K562 (cell line): Measurements from ENCODE around the gene DHX32. TPM values are rescaled to one million over a fixed set of nuclear protein-coding genes. Genes with fewer than 3 reads are reported as not detected.

Source experiments
- ATAC-seq: fragments of 200-7000 bp; cut with Tn5 transposase; 3 replicates; pipeline ENCODE4 v1.9.1; 2020; ENCODE audit warnings: moderate library complexity
- BruUV-seq: library from RNA; stranded (reverse); fragments of 400-500 nt; replicated peaks from 2 replicates; lab custom pipeline; 2021; lab: Mats Ljungman, UMichigan
- CTCF ChIA-PET: fragments of 300-600 bp; formaldehyde crosslinking; extraction: SDS; loops from one replicate; lab custom pipeline; 2021; ENCODE audit warnings: low intra/inter-chr PET ratio; lab: Yijun Ruan, JAX
- POLR2A ChIA-PET: fragments of 300-600, 350-650 bp; sonication (Branson Sonifier 250); formaldehyde crosslinking; extraction: SDS; loops from one replicate; lab custom pipeline; 2021; ENCODE audit warnings: antibody characterized with exemption, inconsistent platforms; lab: Yijun Ruan, JAX
- DNase-seq, 4 experiments: peaks; one replicate each; pipeline versions ENCODE4 v3.0.0 to v3.0.0-alpha.2; 2011 to 2018; ENCODE audit warnings: low spot score in 3 of 4, mixed read lengths in 3 of 4; ENCODE audit errors: extremely low read depth in 1 of 4
- FAIRE-seq: peaks from 2 replicates; lab custom pipeline; 2011; peaks lifted over from hg19 to GRCh38; lab: Jason Lieb, UNC
- H2AFZ ChIP-seq: 2 replicates; pipeline ENCODE4 v1.6.0; 2011; ENCODE audit warnings: low read depth, low read length, control low read depth, inconsistent platforms
- H3K27ac ChIP-seq: fragments of 200-600 bp; 3 replicates; pipeline ENCODE4 v1.8.0; 2011; ENCODE audit warnings: low read depth, mild to moderate bottlenecking, control low read depth, inconsistent platforms, low read length, moderate library complexity, mixed read lengths; ENCODE audit errors: extremely low read depth
- H3K27me3 ChIP-seq, 2 experiments: fragments of 300-600 bp in 1 of 2; 2 replicates in 1 of 2; 3 replicates in 1 of 2; pipeline versions ENCODE4 v1.6.0 to v1.8.0; 2011; ENCODE audit warnings: inconsistent platforms in 2 of 2, low read length in 2 of 2, mild to moderate bottlenecking in 1 of 2, mixed read lengths in 1 of 2, moderate library complexity in 1 of 2; ENCODE audit not compliant: control insufficient read depth in 2 of 2, insufficient read depth in 2 of 2
- H3K36me3 ChIP-seq: fragments of 300-600 bp; 3 replicates; pipeline ENCODE4 v1.8.0; 2011; ENCODE audit warnings: mild to moderate bottlenecking, low read length, inconsistent platforms; ENCODE audit not compliant: control insufficient read depth, insufficient read depth
- H3K4me1 ChIP-seq, 2 experiments: fragments of 200-600 bp in 1 of 2; replicated peaks in 1 of 2; 2 replicates in 1 of 2; 3 replicates in 1 of 2; pipeline versions ENCODE4 v1.5.1 to v1.8.0; 2011; ENCODE audit warnings: inconsistent platforms in 2 of 2, low read length in 2 of 2, mild to moderate bottlenecking in 1 of 2, mixed read lengths in 1 of 2, moderate library complexity in 1 of 2; ENCODE audit not compliant: control insufficient read depth in 2 of 2, insufficient read depth in 2 of 2
- H3K4me2 ChIP-seq: 2 replicates; pipeline ENCODE4 v1.6.1; 2011; ENCODE audit warnings: low read length, control low read depth, inconsistent platforms, mixed read lengths; ENCODE audit not compliant: insufficient read depth
- H3K4me3 ChIP-seq: fragments of 200-600 bp; sonication (generic), shearing (Covaris generic); 2 replicates; pipeline ENCODE4 v1.5.1; 2016; ENCODE audit warnings: control low read depth, inconsistent platforms
- H3K79me2 ChIP-seq: fragments of 200-600 bp; 3 replicates; pipeline ENCODE4 v1.8.0; 2011; ENCODE audit warnings: low read length, inconsistent platforms; ENCODE audit not compliant: control insufficient read depth, insufficient read depth
- H3K9ac ChIP-seq, 2 experiments: 2 replicates each; pipeline versions ENCODE4 v1.6.0 to v1.6.1; 2011; ENCODE audit warnings: low read depth in 2 of 2, low read length in 2 of 2, control low read depth in 1 of 2, inconsistent platforms in 1 of 2, mild to moderate bottlenecking in 1 of 2, mixed read lengths in 1 of 2; ENCODE audit not compliant: insufficient read depth in 1 of 2
- H3K9me1 ChIP-seq: one replicate; pipeline ENCODE4 v1.6.0; 2011; ENCODE audit warnings: inconsistent platforms, mild to moderate bottlenecking, low read length, moderate library complexity; ENCODE audit not compliant: control insufficient read depth, insufficient read depth
- H3K9me3 ChIP-seq: replicated peaks from 2 replicates; pipeline ENCODE4 v1.5.1; 2011; ENCODE audit warnings: low read depth, low read length, inconsistent platforms; ENCODE audit not compliant: control insufficient read depth, insufficient read depth
- H4K20me1 ChIP-seq: replicated peaks from 2 replicates; pipeline ENCODE4 v1.6.1; 2011; ENCODE audit warnings: low read length, inconsistent platforms, mixed read lengths; ENCODE audit not compliant: control insufficient read depth, insufficient read depth
- HNRNPK ChIP-seq: fragments of 200-400 bp; formaldehyde crosslinking; IDR thresholded peaks from one replicate; pipeline ENCODE4 v1.6.1; 2018; ENCODE audit warnings: mild to moderate bottlenecking, low read depth, low read length; ENCODE audit not compliant: poor library complexity, severe bottlenecking
- MYC ChIP-seq, 2 experiments: fragments of 250-450 bp in 1 of 2; sonication (Bioruptor Pico) in 1 of 2; IDR thresholded peaks; 2 replicates each; pipeline versions ENCODE4 v1.5.1 to v1.6.1; 2012 to 2021; ENCODE audit warnings: low read depth in 2 of 2, borderline replicate concordance in 1 of 2, improper control_type of control experiment in 1 of 2, low read length in 1 of 2, mild to moderate bottlenecking in 1 of 2, moderate library complexity in 1 of 2
- RFX1 ChIP-seq: fragments of 450-650 bp; IDR thresholded peaks from 2 replicates; pipeline ENCODE4 v1.6.1; 2016; ENCODE audit warnings: mild to moderate bottlenecking, moderate library complexity
- ZBTB1 ChIP-seq: sonication (generic); formaldehyde crosslinking; IDR thresholded peaks from 2 replicates; pipeline ENCODE4 v1.8.1; 2023; ENCODE audit warnings: missing genetic modification reagents, low read depth, mild to moderate bottlenecking, borderline replicate concordance
- WGBS: fragments of 100-300 bp; shearing (Covaris generic); methylation state at CpG from one replicate; pipeline ENCODE4 v1.1.6; 2016; ENCODE audit warnings: low coverage, mixed read lengths; ENCODE audit not compliant: insufficient coverage; ENCODE audit errors: missing lambda C conversion rate; 5-methylcytosine and 5-hydroxymethylcytosine counted together
- in situ Hi-C: fragments of 300-500 bp; cut with MboI; formaldehyde crosslinking; loops from 4 replicates; pipeline ENCODE4 v1.15.0; 2018; ENCODE audit warnings: inconsistent platforms, mixed read lengths
- intact Hi-C: fragments of 100-400 bp; cut with micrococcal nuclease; formaldehyde crosslinking; loops from 2 replicates; pipeline ENCODE4 v1.14.2; 2022
- polyA plus RNA-seq, 8 experiments: library from polyadenylated mRNA; depleted of rRNA in 4 of 8; stranded (reverse) in 5 of 8; unstranded in 3 of 8; fragments of >200 nt; fragmentation: Nextera tagmentation in 2 of 8; fragmentation: Illumina TruSeq in 1 of 8; extraction: Ambion mirVana in 2 of 8; extraction: Trizol in 1 of 8; gene quantifications; 2 replicates each; pipeline versions ENCODE4 v1.2.1 to v1.2.3, GENCODE V29; 2011 to 2014; ENCODE audit warnings: inconsistent platforms in 1 of 8, missing spikeins in 1 of 8
- total RNA-seq, 7 experiments: library from RNA; depleted of rRNA in 6 of 7; stranded (reverse); fragments of >200 nt in 6 of 7; fragmentation: Illumina TruSeq in 2 of 7; extraction: Trizol in 2 of 7; gene quantifications; 2 replicates each; pipeline versions ENCODE4 v1.2.1 to v1.2.3, GENCODE V29; 2011 to 2021; ENCODE audit warnings: low replicate concordance in 1 of 7
- TF ChIP-seq, protein P1 (sequence below): sonication (generic); formaldehyde crosslinking; IDR thresholded peaks from 2 replicates; pipeline ENCODE4 v1.8.1; 2022; ENCODE audit warnings: missing genetic modification reagents
- TF ChIP-seq, protein P2 (sequence below): fragments of 200-800 bp; sonication (Bioruptor generic); IDR thresholded peaks from 2 replicates; pipeline ENCODE4 v1.6.1; 2016; ENCODE audit warnings: missing genetic modification characterization, missing compliant biosample characterization

DHX32 gene
- total and polyA plus RNA-seq, 9 of the 15 experiments (the other 6 are each of a cell fraction or from before 2014, with no cell fraction given) = 5.8 to 23.5 (median 17.5) TPM

DNA sequence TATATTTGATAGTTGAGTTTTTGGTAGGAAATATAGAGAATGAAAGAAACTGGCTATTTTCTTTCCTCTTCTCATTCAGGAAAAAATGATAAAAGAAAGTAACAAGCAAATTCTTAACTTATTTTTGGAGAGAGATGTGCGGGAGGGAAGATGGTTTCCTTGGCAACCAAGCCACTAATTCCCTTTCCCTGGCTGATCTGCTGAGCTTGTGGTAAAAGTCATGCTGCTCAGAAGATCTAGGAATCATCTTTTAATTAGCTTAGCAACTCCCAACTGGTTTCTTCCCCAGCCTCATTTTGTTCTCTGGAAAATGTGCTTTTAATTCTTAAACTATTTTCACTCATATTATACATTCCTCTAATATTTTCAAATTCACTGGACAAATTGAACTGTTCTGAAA, 69.8 kb downstream of the DHX32 start:
- TF ChIP-seq, protein P1, sequence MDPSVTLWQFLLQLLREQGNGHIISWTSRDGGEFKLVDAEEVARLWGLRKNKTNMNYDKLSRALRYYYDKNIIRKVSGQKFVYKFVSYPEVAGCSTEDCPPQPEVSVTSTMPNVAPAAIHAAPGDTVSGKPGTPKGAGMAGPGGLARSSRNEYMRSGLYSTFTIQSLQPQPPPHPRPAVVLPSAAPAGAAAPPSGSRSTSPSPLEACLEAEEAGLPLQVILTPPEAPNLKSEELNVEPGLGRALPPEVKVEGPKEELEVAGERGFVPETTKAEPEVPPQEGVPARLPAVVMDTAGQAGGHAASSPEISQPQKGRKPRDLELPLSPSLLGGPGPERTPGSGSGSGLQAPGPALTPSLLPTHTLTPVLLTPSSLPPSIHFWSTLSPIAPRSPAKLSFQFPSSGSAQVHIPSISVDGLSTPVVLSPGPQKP (CRISPR knock-in tag) = no peak
- peak; percentile 55; the same call in 1 of the 2 replicates for TF ChIP-seq RFX1
- TF ChIP-seq, all 486 proteins: peak for 1
- DNase-seq (no peak), FAIRE-seq (peak; percentile 23), ATAC-seq (no peak)
- 75% methylated on average over 1 of the region's 1 CpG for WGBS
- H4K20me1 ChIP-seq = no peaks in the 10 kb centered on the region
- intact Hi-C loops = no loop called here
- H3K79me2 ChIP-seq = peaks cover 34% of the 10 kb centered on the region
- H3K4me3 ChIP-seq = no peak overlapping the region
- no peaks in the 10 kb centered on the region for H3K9me1 ChIP-seq
- peaks cover 0 to 25% of the 10 kb centered on the region in 2 experiments; a peak in 4 of 5 replicates for H3K4me1 ChIP-seq
- CTCF ChIA-PET = no interaction called here
- POLR2A ChIA-PET = no interaction called here
- no peak overlapping the region for H3K27ac ChIP-seq
- no TSS peak for BruUV-seq
- H3K9me3 ChIP-seq = no peaks in the 10 kb centered on the region
- no peak overlapping the region for H2AFZ ChIP-seq
- peaks cover 43% of the 10 kb centered on the region for H3K36me3 ChIP-seq
- in situ Hi-C loops = no loop called here
- no peak overlapping the region for H3K9ac ChIP-seq
- no peaks in the 10 kb centered on the region for H3K27me3 ChIP-seq
- no peak overlapping the region for H3K4me2 ChIP-seq

DNA sequence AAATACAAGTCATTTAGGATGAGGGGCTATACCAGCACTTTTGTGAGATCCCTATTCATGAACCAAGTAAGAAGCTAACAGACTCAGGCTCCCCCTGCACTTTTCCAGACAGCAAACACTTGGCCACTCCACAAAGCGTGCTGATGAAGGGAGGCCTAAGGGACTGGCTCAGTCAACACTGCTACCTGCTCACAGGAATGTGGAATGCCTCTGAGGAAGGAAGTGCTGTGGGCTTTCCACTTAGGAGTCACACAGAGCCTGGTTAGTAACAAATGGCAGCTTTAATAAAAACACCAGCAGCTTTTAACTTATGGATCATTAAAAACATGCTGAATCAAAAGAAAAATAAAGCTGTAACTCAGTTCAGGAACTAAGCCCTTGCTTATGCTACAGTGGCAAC, 73.0 kb downstream of the DHX32 start:
- peaks cover 41% of the 10 kb centered on the region for H3K36me3 ChIP-seq
- no peak for TF ChIP-seq MYC (IDR thresholded peaks at IDR 0.05; ENCODE audit: low read depth, low read length)
- TF ChIP-seq MYC (CRISPR knock-in tag; IDR thresholded peaks at IDR 0.05; ENCODE audit: borderline replicate concordance, low read depth) = no peak
- TF ChIP-seq HNRNPK = no peak
- TF ChIP-seq, protein P2, sequence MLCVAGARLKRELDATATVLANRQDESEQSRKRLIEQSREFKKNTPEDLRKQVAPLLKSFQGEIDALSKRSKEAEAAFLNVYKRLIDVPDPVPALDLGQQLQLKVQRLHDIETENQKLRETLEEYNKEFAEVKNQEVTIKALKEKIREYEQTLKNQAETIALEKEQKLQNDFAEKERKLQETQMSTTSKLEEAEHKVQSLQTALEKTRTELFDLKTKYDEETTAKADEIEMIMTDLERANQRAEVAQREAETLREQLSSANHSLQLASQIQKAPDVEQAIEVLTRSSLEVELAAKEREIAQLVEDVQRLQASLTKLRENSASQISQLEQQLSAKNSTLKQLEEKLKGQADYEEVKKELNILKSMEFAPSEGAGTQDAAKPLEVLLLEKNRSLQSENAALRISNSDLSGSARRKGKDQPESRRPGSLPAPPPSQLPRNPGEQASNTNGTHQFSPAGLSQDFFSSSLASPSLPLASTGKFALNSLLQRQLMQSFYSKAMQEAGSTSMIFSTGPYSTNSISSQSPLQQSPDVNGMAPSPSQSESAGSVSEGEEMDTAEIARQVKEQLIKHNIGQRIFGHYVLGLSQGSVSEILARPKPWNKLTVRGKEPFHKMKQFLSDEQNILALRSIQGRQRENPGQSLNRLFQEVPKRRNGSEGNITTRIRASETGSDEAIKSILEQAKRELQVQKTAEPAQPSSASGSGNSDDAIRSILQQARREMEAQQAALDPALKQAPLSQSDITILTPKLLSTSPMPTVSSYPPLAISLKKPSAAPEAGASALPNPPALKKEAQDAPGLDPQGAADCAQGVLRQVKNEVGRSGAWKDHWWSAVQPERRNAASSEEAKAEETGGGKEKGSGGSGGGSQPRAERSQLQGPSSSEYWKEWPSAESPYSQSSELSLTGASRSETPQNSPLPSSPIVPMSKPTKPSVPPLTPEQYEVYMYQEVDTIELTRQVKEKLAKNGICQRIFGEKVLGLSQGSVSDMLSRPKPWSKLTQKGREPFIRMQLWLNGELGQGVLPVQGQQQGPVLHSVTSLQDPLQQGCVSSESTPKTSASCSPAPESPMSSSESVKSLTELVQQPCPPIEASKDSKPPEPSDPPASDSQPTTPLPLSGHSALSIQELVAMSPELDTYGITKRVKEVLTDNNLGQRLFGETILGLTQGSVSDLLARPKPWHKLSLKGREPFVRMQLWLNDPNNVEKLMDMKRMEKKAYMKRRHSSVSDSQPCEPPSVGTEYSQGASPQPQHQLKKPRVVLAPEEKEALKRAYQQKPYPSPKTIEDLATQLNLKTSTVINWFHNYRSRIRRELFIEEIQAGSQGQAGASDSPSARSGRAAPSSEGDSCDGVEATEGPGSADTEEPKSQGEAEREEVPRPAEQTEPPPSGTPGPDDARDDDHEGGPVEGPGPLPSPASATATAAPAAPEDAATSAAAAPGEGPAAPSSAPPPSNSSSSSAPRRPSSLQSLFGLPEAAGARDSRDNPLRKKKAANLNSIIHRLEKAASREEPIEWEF = no peak
- TF ChIP-seq ZBTB1 = no peak

More for the DNA sequence above, 73.0 kb downstream of the DHX32 start:
- H2AFZ ChIP-seq = no peak overlapping the region
- intact Hi-C loops (no loop called here), in situ Hi-C loops (no loop called here)
- no peak overlapping the region for H3K9ac ChIP-seq
- no peak for ATAC-seq
- WGBS = 100% methylated on average over 1 of the region's 1 CpG
- peaks cover 0 to 2% of the 10 kb centered on the region in 2 experiments; a peak in 3 of 5 replicates for H3K4me1 ChIP-seq
- H3K9me1 ChIP-seq = no peaks in the 10 kb centered on the region
- FAIRE-seq = no peak
- H3K27ac ChIP-seq = no peak overlapping the region
- no peaks in the 10 kb centered on the region for H4K20me1 ChIP-seq
- ChIA-PET CTCF (no interaction called here), POLR2A (interaction anchor here (0.5 to 1.6 kb wide), 4 partner anchors 9 to 103 kb away, joined by 3 to 4 read pairs (median 4); no protein-coding TSS in a partner anchor)
- no peaks in the 10 kb centered on the region for H3K9me3 ChIP-seq
- no TSS peak for BruUV-seq
- H3K4me3 ChIP-seq = no peak overlapping the region
- peaks cover 3% of the 10 kb centered on the region; the same call in 1 of the 3 replicates for H3K79me2 ChIP-seq
- H3K27me3 ChIP-seq = no peaks in the 10 kb centered on the region
- no peak for DNase-seq
- no peak overlapping the region for H3K4me2 ChIP-seq
